T-helper 1 cell treated with Interleukin-12 subunit alpha and Interleukin-12 subunit beta and Interleukin-4 antibody, amounts not matched to agents 30 ng/mL and 1 ng/mL, for 36 hours (primary cell): Measurements from ENCODE around the gene RNF168. TPM values are rescaled to one million over a fixed set of nuclear protein-coding genes. Genes with fewer than 3 reads are reported as not detected.
"Not testable (repeated sequence)": the region's sequence is repeated elsewhere in the genome, so short reads cannot be mapped to it uniquely, and the experiment has no call there.

Experiments
- intact Hi-C: fragments of 100-400 bp; cut with micrococcal nuclease; formaldehyde crosslinking; loops from one replicate; pipeline ENCODE4 v1.15.1; 2024
- total RNA-seq: library from RNA; stranded (reverse); gene quantifications from 2 replicates; pipeline ENCODE4 v1.2.3, GENCODE V29; 2022

Gene RNF168
- total RNA-seq, 1 donor from 2014 or later, result 32.2 TPM

DNA sequence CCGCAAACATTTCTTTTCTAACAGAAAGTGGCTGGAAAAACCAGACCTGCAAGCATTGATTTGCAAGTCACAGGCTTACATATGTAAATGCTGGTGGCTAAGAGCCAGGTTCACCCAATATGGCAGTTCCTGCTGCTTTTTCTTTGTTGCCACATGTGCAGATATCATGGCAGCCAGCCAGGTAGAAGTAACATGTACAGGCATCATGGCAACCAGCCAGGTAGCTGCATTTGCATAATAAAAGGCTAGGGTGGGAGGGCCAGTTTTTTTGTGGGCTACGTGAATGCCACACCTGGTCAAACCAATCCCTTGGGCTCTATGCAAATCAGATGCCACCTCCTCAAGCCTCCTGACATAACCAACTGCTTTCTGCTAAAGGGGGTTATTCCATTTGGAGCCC is 14.4 kb upstream of the RNF168 start:
- intact Hi-C loops, result loop anchor here (5.0 kb wide), 2 partner anchors 201 to 441 kb away; partner anchors contain the start of gene DYNLT2B

DNA sequence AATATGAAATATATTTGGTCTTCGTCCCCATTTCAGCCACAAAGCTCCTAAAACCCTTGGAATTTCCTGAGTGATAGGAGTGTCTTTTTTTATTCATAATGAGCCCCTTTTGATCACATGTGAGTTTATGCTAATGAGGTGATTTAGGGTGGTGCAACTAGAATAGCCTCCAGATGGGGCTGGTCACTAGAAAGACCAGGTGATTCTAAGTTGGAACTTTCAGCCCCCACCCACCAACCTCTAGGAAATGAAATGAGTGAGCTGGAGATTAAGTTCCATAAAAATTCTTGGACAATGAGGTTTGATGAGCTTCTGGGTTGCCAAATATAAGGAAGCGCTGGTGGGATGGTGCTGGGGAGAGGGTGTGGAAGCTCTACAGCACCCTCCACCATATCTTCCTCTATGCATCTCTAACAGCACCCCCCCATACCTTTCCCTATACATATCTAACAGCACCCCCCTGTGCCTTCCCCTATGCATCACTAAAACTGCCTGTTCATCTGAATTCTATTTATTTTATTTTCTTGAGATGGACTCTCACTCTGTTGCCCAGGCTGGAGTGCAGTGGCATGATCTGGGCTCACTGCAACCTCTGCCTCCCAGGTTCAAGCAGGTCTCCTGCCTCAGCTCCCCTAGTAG is 13.7 kb upstream of the RNF168 start:
- intact Hi-C loops, result loop anchor here (5.0 kb wide), 2 partner anchors 200 to 440 kb away; partner anchors contain the start of gene DYNLT2B

DNA sequence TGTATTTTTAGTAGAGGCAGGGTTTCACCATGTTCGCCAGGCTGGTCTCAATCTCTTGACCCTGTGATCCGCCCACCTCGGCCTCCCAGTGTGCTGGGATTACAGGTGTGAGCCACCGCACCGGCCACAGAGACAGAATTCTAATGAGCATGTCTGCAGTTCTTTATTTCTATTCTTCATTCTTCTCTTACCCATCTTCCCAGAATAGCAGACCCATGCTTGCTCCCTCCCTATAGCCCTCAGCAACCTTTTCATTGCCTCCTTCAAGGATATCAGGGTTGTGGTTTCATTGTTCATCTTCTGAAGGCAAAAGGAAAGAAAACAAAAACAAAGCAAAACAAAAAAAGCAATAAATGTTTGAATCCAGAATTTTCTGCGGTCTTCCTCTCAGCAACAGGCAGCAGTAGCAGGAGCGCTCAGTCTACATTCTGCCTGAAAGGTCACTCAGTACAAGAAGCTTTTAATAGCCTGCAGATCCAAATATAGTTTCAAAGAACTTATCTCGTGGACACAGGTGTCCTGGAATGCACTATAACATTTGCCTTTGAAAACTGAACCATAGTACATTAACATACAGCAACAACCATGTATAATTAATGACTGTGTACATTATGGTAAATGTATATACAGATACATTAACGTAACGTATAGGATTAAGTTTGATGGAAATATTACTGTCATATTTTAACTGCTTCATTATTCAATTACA is 11.5 kb upstream of the RNF168 start, which contains the start of gene SMCO1:
Gene SMCO1 (minus strand): TSS at position 434 of the 709 bp plus-strand sequence. CDS start 137 bp downstream, at position 297.
- intact Hi-C loops, result loop anchor here (5.0 kb wide), 2 partner anchors 198 to 438 kb away; partner anchors contain the start of gene DYNLT2B

DNA sequence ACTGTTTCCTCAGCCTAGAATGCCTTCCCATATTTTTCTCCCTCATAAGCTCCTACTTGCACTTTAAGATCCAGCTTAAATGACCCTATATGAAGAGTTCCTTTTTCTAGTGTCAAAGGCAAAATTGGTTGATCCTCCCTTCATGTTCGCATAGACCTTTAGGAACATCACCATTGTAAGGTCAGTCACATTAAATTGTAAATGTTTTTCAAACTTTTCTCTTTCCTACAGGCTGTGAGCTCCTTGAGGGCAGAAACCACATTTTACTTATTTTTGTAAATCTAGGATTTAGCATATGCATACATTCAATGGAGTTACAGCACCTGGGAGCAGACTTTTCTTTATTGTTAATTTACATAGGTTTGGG is 10.8 kb upstream of the RNF168 start:
- intact Hi-C loops, result no loop called here

DNA sequence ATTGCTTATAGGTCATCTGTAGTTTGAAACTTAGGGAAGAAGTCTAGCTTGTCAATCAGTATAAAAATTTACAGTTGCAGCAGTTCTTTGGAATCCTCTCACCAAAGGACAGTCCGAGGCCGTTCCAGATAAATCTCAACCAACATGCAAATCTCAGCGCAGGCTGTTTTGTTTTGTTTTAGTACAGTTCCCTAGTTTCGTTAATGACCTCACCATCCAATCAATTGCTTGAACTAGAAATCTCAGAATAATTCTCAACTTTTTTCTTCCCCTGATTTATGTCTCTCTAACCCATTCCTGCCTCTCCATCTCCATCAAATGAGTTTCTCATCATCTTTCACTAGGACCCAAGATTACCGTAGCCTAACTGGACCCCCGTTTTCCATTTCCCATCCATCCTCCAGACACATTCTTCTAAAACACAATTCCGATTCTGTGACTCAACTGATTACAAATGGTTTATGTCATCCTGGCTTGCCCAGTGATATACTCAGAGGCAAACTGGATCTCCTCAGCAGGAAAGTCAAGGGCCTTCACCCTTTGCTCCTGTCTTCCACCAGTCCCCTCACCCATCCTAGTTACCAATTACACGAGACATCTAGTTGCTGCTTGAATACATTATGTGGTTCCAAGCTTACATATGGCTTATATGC is 10.3 kb upstream of the RNF168 start:
- intact Hi-C loops, result no loop called here

DNA sequence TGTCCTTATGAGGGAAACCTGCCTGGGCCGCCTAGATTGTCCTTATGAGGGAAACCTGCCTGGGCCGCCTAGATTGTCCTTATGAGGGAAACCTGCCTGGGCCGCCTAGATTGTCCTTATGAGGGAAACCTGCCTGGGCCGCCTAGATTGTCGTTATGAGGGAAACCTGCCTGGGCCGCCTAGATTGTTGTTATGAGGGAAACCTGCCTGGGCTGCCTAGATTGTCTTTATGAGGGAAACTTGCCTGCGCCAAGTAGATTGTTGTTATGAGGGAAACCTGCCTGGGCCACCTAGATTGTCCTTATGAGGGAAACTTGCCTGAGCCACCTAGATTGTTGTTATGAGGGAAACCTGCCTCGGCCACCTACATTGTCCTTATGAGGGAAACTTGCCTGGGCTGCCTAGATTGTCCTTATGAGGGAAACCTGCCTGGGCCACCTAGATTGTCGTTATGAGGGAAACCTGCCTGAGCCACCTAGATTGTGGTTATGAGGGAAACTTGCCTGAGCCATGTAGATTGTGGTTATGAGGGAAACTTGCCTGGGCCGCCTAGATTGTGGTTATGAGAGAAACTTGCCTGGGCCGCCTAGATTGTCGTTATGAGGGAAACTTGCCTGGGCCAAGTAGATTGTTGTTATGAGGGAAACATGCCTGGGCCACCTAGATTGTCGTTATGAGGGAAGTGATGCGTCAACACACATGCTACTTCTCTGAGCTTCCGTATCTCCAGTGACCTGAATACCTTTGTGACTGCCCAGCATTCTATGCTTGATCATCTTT is 8.3 kb upstream of the RNF168 start:
- intact Hi-C loops, result not testable (repeated sequence)

DNA sequence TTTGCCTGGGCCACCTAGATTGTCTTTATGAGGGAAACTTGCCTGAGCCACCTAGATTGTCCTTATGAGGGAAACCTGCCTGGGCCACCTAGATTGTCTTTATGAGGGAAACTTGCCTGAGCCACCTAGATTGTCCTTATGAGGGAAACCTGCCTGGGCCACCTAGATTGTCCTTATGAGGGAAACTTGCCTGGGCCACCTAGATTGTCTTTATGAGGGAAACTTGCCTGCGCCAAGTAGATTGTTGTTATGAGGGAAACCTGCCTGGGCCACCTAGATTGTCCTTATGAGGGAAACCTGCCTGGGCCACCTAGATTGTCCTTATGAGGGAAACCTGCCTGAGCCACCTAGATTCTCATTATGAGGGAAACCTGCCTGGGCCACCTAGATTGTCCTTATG is 7.5 kb upstream of the RNF168 start:
- intact Hi-C loops, result not testable (repeated sequence)

DNA sequence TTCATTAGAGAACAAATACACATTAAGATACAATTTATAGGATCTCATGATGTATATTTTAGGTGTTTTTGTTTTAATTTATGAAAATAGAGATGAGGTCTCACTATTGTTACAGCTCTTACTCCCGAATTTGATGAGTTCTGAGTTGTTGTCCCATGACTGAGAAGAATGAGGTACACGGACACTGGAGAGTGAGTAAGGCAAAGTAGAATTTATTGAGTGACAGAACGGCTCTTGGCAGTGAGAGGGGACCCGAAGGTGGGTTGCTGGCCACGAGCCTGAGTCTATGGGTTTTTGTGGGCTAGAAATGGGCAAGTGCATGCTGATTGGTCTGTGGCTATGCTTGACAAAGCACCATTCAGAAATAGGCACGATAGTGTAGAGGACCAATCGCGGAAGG is 3.1 kb upstream of the RNF168 start:
- intact Hi-C loops, result no loop called here

DNA sequence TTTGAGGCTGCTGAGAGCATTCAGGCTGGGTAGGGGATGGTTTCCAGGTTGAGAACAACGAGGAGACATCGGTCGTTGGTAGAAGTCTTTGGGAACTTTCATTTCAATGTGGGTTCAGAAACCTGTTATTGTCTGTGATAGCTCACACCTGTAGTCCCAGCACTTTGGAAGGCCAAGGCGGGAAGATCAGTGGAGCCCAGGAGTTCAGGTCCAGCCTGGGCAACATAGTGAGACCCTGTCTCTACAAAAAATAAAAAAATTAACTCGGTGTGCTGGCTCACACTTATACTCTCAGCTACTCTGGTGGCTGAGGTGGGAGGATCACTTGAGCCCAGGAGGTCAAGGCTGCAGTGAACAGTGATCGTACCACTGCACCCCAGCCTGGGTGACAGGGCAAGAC is 988 bp upstream of the RNF168 start:
- intact Hi-C loops, result loop anchor here (5.0 kb wide), 1 partner anchor 597 kb away; the partner anchor contains the start of gene TNK2

DNA sequence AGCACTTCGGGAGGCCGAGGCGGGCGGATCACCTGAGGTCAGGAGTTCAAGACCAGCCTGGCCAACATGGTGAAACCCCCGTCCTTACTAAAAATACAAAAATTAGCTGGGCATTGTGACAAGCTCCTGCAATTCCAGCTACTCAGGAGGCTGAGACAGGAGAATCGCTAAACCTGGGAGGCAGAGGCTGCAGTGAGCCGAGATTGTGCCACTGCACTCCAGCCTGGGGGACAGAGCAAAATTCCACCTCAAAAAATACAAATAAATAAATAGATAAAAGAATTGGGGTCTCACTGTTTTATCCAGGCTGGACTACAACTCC is 470 bp upstream of the RNF168 start:
- intact Hi-C loops, result loop anchor here (5.0 kb wide), 1 partner anchor 597 kb away; the partner anchor contains the start of gene TNK2

DNA sequence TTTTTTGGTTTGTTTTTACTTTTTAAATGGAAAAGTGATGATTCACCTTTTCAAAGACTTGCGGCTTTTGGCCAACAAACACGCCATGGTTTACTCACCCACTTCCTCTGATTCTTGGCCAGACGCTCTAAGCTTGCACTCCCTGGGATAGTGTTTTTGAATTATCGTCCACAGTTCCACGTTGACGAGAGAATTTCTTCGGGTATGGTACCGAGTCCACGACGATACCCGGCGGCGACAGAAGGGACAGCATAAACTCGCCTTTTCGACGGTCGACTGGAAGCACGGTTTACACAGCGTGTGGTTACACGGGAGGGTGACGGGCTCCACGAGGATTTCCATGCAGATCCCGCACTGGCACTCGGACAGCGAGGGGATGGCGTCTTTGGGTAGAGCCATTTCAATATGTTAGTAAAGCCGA is 783 bp downstream of the RNF168 start:
- intact Hi-C loops, result loop anchor here (1.0 to 5.0 kb wide), 11 partner anchors 17 to 595 kb away; partner anchors contain the start of genes DYNLT2B, FBXO45, NCBP2 and PAK2

DNA sequence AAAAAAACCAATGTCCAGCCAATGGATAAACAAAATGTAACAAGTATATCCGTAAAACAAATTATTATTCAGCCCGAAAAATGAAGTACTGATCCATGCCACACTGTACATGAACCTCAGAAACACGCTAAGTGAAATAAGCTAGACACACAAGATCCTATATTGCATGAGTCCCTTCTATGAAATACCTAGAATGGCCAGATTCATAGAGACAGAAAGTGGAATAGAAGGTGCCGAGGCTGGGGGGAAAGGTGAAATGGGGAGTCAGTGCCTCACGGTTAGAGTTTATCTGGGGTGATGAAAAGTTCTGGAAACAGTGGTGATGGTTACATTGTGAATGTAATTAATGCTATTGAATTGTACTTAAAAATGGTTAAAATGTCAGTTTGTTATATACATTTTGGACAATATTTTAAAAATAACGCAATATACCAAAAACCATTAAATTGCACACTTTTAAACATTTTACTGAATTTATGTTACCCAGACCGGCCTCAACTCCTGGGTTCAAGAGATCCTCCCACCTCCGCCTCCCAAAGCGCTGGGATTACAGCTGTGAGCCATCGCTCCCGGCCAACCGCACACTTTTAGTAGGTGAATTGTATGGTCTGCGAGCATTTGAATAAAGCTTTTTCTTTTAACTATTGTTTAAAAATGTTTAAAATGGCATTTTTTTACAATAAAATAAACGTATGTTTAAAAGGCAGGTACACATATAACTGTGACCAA is 2.1 kb downstream of the RNF168 start:
- intact Hi-C loops, result loop anchor here (1.0 to 5.0 kb wide), 7 partner anchors 18 to 594 kb away; partner anchors contain the start of genes DYNLT2B, NCBP2, TFRC and TNK2

DNA sequence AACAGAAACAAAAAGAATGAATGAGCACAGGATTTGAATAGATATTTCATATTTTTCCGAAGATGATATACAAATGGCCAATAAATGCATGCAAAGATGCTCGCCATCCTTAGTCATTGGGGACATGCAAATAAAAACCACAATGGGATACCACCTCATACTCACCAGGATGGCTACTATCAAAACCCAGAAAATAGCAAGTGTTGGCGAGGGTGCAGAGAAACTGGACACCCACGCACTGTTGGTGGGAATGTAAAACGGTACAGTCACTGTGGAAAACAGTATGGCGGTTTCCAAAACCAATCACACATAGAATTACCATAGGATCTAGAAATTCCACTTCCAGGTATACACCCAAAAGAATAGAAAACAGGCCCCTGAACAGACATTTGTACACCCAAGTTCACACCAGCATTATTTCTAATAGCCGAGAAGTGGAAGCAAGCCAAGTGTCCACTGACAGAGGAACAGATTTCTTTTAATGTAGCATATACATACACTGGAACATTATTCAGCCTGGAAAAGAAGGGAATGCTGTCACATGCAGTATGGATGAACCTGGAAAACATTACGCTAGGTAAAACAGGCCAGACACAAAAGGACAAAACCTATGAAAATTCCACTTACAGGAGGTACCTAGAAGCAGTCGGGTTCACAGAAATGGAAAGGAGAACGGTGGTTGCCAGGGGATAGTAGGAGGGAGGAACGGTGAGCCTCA is 3.6 kb downstream of the RNF168 start:
- intact Hi-C loops, result loop anchor here (5.0 kb wide), 1 partner anchor 593 kb away; the partner anchor contains the start of gene TNK2

DNA sequence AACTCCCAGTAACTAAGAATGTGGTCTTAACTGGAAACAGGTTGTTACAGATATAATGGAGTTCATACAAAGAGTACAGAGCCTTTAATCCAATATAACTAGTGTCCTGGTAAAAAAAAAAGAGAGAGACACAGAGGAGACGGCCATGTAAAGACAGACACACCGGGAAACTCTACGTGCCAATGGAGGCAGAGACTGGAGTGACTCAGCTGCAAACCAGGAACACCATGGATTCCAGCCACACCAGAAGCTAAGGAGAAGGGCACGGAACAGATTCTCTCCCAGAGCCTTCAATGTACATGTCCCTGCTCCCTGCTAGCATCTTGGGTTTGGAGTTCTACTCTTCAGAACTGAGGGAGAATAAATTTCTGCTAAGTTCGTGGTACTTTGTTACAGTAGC is 4.5 kb downstream of the RNF168 start:
- intact Hi-C loops, result no loop called here

DNA sequence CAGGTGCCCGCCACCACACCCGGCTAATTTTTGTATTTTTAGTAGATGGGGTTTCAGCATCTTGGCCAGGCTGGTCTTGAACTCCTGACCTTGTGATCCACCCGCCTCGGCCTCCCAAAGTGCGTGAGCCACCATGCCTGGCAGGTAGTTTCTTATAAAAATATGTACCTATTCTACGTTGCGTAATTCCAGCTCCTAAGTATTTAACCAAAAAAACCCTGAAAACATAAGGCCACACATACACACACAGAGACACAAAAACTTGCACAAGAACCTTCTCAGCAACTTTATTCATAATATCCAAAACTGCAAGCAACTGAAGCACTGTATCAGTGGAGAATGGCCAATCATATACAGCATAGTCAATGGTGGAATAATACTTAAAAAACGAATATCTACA is 5.3 kb downstream of the RNF168 start:
- intact Hi-C loops, result no loop called here

DNA sequence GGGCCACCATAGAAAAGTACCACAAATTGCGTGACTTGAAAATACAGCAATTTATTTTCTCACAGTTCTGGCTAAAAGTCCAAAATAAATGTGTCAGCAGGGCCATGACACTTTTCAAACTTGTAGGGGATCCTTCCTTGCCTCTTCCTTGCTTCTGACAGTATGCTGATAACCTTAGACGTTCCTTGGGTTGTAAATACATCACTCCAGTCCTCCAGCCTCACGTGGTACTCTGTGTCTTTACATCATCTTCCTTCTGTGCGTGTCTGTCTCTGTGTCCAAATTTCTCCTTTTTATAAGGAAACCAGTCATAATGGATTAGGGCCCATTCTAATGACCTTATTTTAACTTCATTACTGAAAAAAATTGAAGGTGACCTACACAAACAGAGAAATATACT is 7.4 kb downstream of the RNF168 start:
- intact Hi-C loops, result no loop called here

DNA sequence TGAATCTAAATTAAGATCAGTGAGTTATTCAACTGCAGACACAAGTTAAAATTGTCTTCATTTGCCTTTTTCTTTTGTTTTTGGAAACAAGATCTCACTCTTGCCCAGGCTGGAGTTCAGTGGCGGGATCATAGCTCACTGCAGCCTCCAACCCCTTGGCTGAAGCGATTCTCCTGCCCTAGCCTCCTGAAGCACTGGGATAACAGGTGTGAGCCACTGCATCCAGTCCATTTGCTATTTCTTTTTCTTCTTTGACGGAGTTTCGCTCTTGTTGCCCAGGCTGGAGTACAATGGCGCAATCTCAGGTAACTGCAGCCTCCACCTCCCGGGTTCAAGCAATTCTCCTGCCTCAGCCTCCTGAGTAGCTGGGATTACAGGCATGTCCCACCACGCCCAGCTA is 10.3 kb downstream of the RNF168 start:
- intact Hi-C loops, result no loop called here

DNA sequence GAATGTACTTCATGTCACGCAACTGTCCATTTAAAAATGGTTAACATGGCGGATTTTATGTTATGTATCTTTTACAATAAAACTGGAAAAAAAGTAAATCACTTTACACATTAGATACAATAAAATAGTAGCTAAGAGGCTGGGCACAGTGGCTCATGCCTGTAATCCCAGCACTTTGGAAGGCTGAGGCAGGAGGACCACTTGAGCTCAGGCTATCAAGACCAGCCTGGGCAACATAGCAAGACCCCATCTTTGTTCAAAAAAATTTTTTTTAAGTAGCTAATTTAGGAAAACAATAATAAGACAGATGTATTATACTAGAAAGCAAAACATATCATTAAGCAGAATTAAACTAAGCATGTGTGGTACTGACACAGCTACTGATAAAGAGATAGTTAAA is 11.5 kb downstream of the RNF168 start:
- intact Hi-C loops, result no loop called here

DNA sequence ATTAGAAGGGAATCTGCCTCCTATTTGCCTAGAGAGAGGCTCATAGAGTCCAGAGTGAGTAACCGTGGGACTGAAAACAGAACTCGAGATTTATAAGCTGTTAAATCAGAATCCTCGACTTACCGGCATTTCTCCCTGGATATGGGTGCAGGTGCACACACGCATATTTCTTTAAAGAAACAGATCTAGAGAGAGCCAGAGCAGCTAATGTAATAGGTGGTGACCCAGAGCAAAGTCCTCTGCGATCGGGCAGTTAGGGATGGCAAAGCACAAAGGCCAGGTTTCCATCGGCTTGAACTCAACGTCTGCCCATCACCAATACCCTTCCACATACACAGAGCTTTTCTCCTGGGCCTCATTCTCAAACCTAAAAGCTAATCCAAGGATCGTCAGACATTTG is 13.8 kb downstream of the RNF168 start:
- intact Hi-C loops, result no loop called here

DNA sequence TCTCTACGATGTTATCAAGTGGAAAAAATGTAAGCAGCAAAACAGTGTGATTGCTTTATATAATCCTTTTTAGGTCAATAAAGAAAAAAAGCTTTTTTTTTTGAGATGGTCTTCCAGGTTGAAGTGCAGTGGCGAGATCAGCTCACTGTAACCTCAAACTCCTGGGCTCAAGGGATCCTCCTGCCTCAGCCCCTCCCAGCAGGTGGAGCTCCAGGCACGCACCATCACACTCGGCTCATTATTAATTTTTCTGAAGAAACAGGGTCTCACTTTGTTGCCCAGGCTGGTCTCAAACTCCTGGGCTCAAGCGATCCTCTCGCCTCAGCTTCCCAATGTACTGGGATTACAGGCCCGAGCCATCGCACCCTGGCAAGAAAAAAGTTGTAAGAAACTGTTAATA is 17.3 kb downstream of the RNF168 start:
- intact Hi-C loops, result loop anchor here (1.0 kb wide), 1 partner anchor 36 kb away; no protein-coding TSS in a partner anchor
